Activated CD4-positive, alpha-beta T cell treated with anti-CD3 and anti-CD28 coated beads, Interleukin-2, amount 10 ng/mL, durations not matched to agents 24 days and 14 days (primary cell): ENCODE measurements around the gene C1orf174. TPM values are rescaled to one million over a fixed set of nuclear protein-coding genes. Genes with fewer than 3 reads are reported as not detected.

Experiments used
- DNase-seq: peaks from one replicate; pipeline ENCODE4 v3.0.0; 2022
- H3K27ac Mint-ChIP-seq: one replicate; pipeline ENCODE4 v1.8.0; 2022; ENCODE audit warnings: mild to moderate bottlenecking, mixed read lengths
- H3K27me3 Mint-ChIP-seq: one replicate; pipeline ENCODE4 v1.8.0; 2022; ENCODE audit warnings: mixed read lengths
- H3K36me3 Mint-ChIP-seq: one replicate; pipeline ENCODE4 v1.8.0; 2022; ENCODE audit warnings: low read depth, mild to moderate bottlenecking, mixed read lengths
- H3K4me1 Mint-ChIP-seq: one replicate; pipeline ENCODE4 v1.8.0; 2021; ENCODE audit warnings: mixed read lengths
- H3K4me3 Mint-ChIP-seq: one replicate; pipeline ENCODE4 v1.8.0; 2022; ENCODE audit warnings: mild to moderate bottlenecking, moderate library complexity, mixed read lengths
- H3K9me3 Mint-ChIP-seq: one replicate; pipeline ENCODE4 v1.8.0; 2021; ENCODE audit warnings: mixed read lengths
- intact Hi-C: fragments of 100-400 bp; cut with micrococcal nuclease; formaldehyde crosslinking; loops from one replicate; pipeline ENCODE4 v1.15.1; 2023
- total RNA-seq: library from RNA; stranded (reverse); gene quantifications from 2 replicates; pipeline ENCODE4 v1.2.3, GENCODE V29; 2022

Gene C1orf174
- total RNA-seq, 1 donor from 2014 or later: 51.5 TPM

DNA sequence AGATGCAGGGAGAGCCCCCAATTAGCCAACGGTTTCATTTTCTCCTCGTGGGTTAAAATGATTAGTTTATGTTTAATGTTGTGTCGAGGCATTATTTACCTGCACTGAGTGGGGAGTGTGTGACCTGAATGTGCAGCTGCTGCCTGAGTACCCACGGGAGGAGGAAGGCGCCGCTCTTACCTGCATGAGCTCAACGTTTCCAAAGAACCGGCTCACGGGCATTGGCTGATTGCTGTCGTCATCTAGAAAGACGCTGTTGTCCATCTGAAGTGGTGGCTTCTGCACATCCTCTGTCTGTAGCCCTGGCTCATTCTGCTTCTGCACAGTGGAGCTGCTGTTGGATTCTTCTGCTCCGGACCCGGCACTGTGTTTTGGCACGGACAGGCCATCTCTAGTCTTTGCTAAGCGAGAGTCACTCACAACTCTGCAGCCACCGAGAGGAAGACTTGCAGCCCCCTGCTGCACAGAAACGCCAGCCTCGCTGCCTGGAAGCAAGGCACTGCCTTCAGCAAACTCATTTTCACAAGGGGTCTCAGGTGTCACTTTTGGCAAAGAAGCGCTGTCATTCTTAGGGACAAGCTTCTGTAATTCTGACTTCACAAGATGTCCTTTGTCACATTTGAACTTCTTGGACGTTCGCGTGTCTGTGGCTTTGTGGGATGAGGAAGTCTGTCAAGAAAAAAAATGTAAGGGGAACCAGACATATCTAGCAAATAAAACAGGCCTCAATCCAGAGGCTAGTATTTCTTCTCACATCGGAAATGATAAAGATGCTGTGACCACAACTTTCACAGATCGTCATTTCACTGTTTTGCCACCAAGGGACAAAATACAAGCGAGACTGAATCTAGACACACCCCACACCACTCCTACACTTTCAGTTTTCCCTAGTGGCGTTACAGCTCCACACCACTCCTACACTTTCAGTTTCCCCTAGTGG, 9.4 kb downstream of the C1orf174 start:
- peaks cover 21% of the 10 kb centered on the region for H3K4me1 Mint-ChIP-seq
- intact Hi-C loops: loop anchor here (2.0 kb wide), 1 partner anchor 34 kb away; the partner anchor contains the start of genes CEP104 and DFFB
- peak overlapping the region; percentile 41 for H3K27ac Mint-ChIP-seq
- no peaks in the 10 kb centered on the region for H3K9me3 Mint-ChIP-seq
- H3K36me3 Mint-ChIP-seq: peaks cover 51% of the 10 kb centered on the region
- peak overlapping the region; percentile 55 for H3K4me3 Mint-ChIP-seq
- no peaks in the 10 kb centered on the region for H3K27me3 Mint-ChIP-seq
- peak; percentile 74 for DNase-seq

- H3K36me3 Mint-ChIP-seq: peaks cover 48% of the 10 kb centered on the region
- peak overlapping the region; percentile 69 for H3K27ac Mint-ChIP-seq
- no peaks in the 10 kb centered on the region for H3K27me3 Mint-ChIP-seq
- H3K4me1 Mint-ChIP-seq: peaks cover 21% of the 10 kb centered on the region
- H3K4me3 Mint-ChIP-seq: no peak overlapping the region
- DNase-seq: no peak
- intact Hi-C loops: loop anchor here (2.0 kb wide), 1 partner anchor 33 kb away; the partner anchor contains the start of genes CEP104 and DFFB
- no peaks in the 10 kb centered on the region for H3K9me3 Mint-ChIP-seq
Observed at GRCh38 chr1:3889936-3890335, 10.1 kb downstream of the C1orf174 start.

GRCh38 chr1:3888301-3888700, 11.8 kb downstream of the C1orf174 start:
- H3K36me3 Mint-ChIP-seq: peaks cover 56% of the 10 kb centered on the region
- intact Hi-C loops: no loop called here
- no peak overlapping the region for H3K4me3 Mint-ChIP-seq
- DNase-seq: no peak
- peaks cover 21% of the 10 kb centered on the region for H3K4me1 Mint-ChIP-seq
- no peaks in the 10 kb centered on the region for H3K27me3 Mint-ChIP-seq
- H3K27ac Mint-ChIP-seq: no peak overlapping the region
- no peaks in the 10 kb centered on the region for H3K9me3 Mint-ChIP-seq

DNA sequence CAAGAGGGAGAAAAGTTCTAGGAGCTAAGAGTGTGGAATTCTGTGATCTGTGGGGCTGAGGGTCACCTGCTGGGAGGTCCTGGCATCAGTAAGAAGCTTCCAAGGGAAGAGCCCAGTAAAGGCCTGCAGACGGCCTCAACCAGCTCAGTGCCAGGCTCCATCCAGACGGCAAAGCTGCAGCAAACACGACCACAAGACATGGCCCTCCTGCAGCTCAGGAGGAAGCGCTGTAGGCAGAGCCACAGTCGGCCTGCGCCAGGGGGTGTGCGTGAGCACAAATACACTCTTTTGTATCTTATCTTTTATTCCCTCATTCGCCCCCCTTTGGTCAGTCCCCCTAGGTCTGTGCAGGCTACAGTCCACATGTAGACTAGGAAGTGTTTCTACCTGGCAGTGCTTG, 13.4 kb downstream of the C1orf174 start:
- no peak for DNase-seq
- Mint-ChIP-seq H3K4me3 (no peak overlapping the region), H3K27me3 (no peaks in the 10 kb centered on the region), H3K4me1 (peaks cover 18% of the 10 kb centered on the region), H3K36me3 (peaks cover 51% of the 10 kb centered on the region), H3K27ac (no peak overlapping the region), H3K9me3 (no peaks in the 10 kb centered on the region)
- intact Hi-C loops: no loop called here

DNA sequence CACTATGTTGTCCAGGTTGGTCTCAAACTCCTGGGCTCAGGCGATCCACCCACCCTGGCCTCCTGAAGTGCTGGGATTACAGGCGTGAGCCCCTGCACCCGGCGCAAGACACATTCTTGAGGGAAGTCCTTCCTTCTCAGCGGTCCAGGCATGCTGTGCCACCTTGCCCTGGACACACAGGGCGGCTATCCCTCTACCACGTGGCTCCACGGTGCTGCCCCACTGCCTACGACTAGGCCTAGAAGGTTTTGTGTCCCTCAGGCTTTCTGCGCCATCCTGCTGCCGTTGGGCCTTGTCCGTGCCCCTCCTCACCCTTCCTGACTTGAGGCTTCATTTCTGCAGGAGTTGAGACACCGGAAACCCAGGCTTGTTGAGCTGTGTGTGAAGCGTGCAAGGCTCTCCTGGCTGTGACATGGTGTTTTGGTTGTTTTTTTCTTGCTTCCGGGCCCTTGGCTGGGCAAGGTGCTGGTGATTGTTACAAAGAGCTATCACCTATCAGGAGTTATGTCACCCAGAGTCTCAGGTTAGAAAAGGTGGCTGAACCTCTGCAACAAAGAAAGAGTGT, 13.9 kb downstream of the C1orf174 start:
- Mint-ChIP-seq H3K4me1 (peaks cover 14% of the 10 kb centered on the region), H3K27ac (no peak overlapping the region), H3K27me3 (no peaks in the 10 kb centered on the region), H3K4me3 (no peak overlapping the region), H3K9me3 (no peaks in the 10 kb centered on the region), H3K36me3 (peaks cover 48% of the 10 kb centered on the region)
- no peak for DNase-seq
- intact Hi-C loops: no loop called here

- Mint-ChIP-seq H3K4me3 (no peak overlapping the region), H3K36me3 (peaks cover 47% of the 10 kb centered on the region), H3K4me1 (peaks cover 9% of the 10 kb centered on the region), H3K9me3 (no peaks in the 10 kb centered on the region), H3K27me3 (no peaks in the 10 kb centered on the region), H3K27ac (no peak overlapping the region)
- intact Hi-C loops: no loop called here
- no peak for DNase-seq
Observed at GRCh38 chr1:3885611-3886010, 14.5 kb downstream of the C1orf174 start.

GRCh38 chr1:3884966-3885365, 15.1 kb downstream of the C1orf174 start:
- no peak for DNase-seq
- intact Hi-C loops: no loop called here
- Mint-ChIP-seq H3K27ac (no peak overlapping the region), H3K27me3 (no peaks in the 10 kb centered on the region), H3K9me3 (no peaks in the 10 kb centered on the region), H3K4me1 (peaks cover 3% of the 10 kb centered on the region), H3K36me3 (peaks cover 40% of the 10 kb centered on the region), H3K4me3 (no peak overlapping the region)

GRCh38 chr1:3883194-3883925, 16.7 kb downstream of the C1orf174 start:
- Mint-ChIP-seq H3K4me3 (no peak overlapping the region), H3K4me1 (no peaks in the 10 kb centered on the region), H3K36me3 (peaks cover 44% of the 10 kb centered on the region), H3K27me3 (no peaks in the 10 kb centered on the region), H3K27ac (no peak overlapping the region), H3K9me3 (peaks cover 10% of the 10 kb centered on the region)
- no peak for DNase-seq
- intact Hi-C loops: no loop called here

DNA sequence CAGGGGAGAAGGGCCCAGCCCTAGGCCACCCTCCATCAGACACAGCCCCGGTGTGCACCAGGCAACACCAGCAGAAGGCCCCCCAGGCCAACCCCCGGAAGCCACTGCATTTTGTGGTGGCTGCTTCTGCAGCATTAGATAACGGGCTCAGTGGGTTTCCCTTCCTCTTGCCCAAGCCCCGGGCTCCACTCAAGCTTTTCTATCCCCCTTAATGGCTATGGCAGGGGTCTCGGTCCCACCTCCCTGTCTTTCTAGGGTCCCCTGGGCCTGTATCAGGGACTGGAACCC, 18.9 kb downstream of the C1orf174 start:
- peaks cover 41% of the 10 kb centered on the region for H3K36me3 Mint-ChIP-seq
- H3K27ac Mint-ChIP-seq: no peak overlapping the region
- H3K4me3 Mint-ChIP-seq: no peak overlapping the region

GRCh38 chr1:3880429-3881192, 19.5 kb downstream of the C1orf174 start:
- H3K27me3 Mint-ChIP-seq: no peaks in the 10 kb centered on the region
- no peaks in the 10 kb centered on the region for H3K4me1 Mint-ChIP-seq
- H3K4me3 Mint-ChIP-seq: no peak overlapping the region
- peaks cover 45% of the 10 kb centered on the region for H3K36me3 Mint-ChIP-seq
- no peak overlapping the region for H3K27ac Mint-ChIP-seq
- intact Hi-C loops: no loop called here
- peaks cover 10% of the 10 kb centered on the region for H3K9me3 Mint-ChIP-seq
- no peak for DNase-seq

More for the DNA sequence above, 18.9 kb downstream of the C1orf174 start:
- peaks cover 10% of the 10 kb centered on the region for H3K9me3 Mint-ChIP-seq
- H3K4me1 Mint-ChIP-seq: no peaks in the 10 kb centered on the region
- intact Hi-C loops: no loop called here
- no peaks in the 10 kb centered on the region for H3K27me3 Mint-ChIP-seq
- DNase-seq: no peak

- DNase-seq: no peak
- H3K27me3 Mint-ChIP-seq: no peaks in the 10 kb centered on the region
- intact Hi-C loops: no loop called here
- no peak overlapping the region for H3K27ac Mint-ChIP-seq
- peaks cover 50% of the 10 kb centered on the region for H3K36me3 Mint-ChIP-seq
- no peaks in the 10 kb centered on the region for H3K4me1 Mint-ChIP-seq
- no peak overlapping the region for H3K4me3 Mint-ChIP-seq
- H3K9me3 Mint-ChIP-seq: peaks cover 10% of the 10 kb centered on the region
Observed at GRCh38 chr1:3879787-3880428, 20.2 kb downstream of the C1orf174 start.

GRCh38 chr1:3879099-3879498, 21.0 kb downstream of the C1orf174 start:
- intact Hi-C loops: no loop called here
- peaks cover 42% of the 10 kb centered on the region for H3K36me3 Mint-ChIP-seq
- H3K4me1 Mint-ChIP-seq: no peaks in the 10 kb centered on the region
- no peak overlapping the region for H3K4me3 Mint-ChIP-seq
- peaks cover 10% of the 10 kb centered on the region for H3K9me3 Mint-ChIP-seq
- DNase-seq: no peak
- no peaks in the 10 kb centered on the region for H3K27me3 Mint-ChIP-seq
- no peak overlapping the region for H3K27ac Mint-ChIP-seq

- Mint-ChIP-seq H3K9me3 (peaks cover 10% of the 10 kb centered on the region), H3K36me3 (peaks cover 45% of the 10 kb centered on the region), H3K27me3 (no peaks in the 10 kb centered on the region), H3K4me3 (no peak overlapping the region), H3K4me1 (no peaks in the 10 kb centered on the region), H3K27ac (no peak overlapping the region)
- no peak for DNase-seq
- intact Hi-C loops: no loop called here
Observed at GRCh38 chr1:3876716-3877115, 23.4 kb downstream of the C1orf174 start.
